GM19099 (cell line): ENCODE measurements around the gene KDELR3.

Source experiments
- POLR2A ChIP-seq: IDR thresholded peaks from 3 replicates; pipeline ENCODE4 v1.6.1; 2011; ENCODE audit warnings: low read depth; ENCODE audit not compliant: insufficient read length; ENCODE audit errors: extremely low read depth

KDELR3 gene

GRCh38 chr22:38481871-38482332, 14.0 kb downstream of the KDELR3 start:
- no peak for TF ChIP-seq POLR2A

DNA sequence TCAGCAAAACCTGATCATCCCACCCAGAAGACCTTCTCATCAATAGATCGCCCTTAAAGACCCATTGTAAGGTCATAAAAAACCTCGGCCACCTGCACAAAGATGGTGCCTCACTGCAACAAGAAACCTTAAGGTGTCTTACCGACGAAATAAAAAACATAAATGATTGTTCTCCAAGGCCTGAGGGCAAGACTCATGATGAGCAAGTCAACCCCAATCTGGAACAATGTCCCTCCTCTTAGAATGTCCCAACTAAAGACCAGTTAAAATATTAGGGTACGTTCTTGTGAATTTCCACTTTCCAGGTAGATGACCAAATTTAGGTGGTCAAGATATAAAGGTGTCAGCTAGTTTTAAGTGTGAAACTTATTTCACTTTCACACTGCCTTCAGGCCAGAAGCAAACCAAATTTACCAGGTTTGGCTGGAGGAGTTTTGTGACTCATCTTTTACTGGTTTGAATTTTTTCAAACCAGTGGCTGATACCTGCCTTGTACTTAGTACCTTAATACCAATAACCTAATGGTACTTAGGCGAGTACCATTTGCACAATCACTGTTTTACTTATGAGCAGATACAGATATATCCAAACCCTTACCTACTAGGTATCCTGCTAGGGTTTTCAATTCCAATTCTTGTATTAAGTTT, 14.9 kb downstream of the KDELR3 start:
- TF ChIP-seq POLR2A: no peak

- no peak for TF ChIP-seq POLR2A
These were observed 16.3 kb downstream of the KDELR3 start for GRCh38 chr22:38484244-38484643.

- no peak for TF ChIP-seq POLR2A
These were observed 17.9 kb downstream of the KDELR3 start for GRCh38 chr22:38485783-38486182.

DNA sequence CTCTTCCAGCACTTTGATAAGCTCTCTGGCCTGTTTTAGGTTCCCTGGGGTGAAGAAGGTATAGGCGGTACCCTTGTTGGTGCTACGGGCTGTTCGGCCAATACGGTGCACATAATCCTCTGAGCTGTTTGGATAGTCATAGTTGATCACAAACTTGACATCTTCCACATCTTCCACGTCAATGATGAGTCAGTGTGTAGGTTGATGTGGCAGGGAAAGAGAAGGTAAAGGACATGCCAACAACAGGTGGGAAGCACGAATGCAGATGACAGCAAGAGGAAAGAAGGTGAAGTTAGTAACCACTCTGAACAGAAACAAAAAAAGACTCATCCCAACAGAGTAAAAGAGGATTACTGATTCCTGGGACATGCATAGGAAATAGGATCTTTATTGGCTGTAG, 20.1 kb downstream of the KDELR3 start:
- no peak for TF ChIP-seq POLR2A

DNA sequence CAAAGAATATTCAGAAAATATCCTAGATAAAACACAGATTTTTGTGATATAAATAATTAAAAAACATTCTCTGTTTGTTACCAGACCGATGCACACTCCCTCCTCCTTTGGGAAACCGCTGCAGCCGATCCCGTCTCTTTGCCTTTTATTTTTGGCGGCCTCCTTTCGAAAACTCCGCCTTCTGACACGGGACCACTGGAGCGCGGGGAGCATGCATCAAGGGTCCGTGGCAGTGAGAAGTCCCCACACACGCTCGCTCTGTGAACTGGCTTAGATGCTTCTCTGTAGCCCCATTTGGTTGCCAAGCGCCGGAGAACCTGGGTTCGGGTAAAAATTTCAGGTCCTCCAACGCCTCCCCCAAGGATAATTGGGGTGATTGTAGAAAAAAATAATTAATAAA, 21.2 kb downstream of the KDELR3 start:
- TF ChIP-seq POLR2A: peak; percentile 5

DNA sequence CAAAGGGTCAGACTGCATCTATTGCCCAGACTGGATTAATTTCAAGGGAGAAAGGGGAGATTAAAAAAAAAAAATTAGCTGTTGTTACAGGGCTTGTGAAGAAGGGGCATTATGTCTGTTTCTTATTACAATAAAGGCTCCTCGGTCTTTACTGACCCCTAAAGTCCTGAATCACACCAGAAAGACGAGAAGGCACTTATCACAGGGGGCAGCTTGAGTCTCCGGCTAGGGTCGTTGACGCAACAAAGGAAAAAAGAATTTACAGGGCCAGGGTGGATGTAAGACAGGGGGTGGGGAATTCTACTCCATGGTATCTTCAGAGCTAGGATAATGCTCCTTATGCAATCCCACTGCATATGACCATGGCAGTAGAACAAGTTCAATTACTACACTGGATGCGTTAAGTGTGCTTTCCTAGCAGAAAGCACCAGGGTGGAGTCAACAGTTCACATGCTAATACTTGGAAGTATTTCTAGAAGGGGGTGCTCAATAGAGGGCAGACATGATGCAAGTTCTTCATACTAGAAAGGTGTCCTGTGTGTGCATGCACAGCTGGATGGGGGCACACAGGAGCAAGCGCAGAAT, 21.8 kb downstream of the KDELR3 start:
- TF ChIP-seq POLR2A: no peak

DNA sequence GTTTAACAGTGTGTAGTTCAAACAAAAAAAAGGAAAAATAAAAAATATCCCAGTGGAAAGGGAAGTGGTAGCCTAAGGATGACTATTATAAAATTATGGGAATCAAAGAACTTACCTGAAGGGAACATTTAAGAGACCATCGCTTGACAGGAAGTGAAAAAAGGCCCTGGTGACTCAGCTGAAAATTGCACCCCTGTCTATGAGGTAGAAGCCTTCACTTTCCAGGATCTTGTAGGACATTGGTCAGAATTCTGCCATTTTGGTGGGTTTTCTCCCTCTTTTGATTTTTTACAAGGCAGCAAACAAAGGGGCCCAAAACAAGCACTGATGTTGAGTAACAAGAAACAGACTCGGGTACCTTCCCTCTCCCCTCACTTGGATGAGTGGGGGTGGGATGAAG, 22.6 kb downstream of the KDELR3 start:
- TF ChIP-seq POLR2A: no peak

DNA sequence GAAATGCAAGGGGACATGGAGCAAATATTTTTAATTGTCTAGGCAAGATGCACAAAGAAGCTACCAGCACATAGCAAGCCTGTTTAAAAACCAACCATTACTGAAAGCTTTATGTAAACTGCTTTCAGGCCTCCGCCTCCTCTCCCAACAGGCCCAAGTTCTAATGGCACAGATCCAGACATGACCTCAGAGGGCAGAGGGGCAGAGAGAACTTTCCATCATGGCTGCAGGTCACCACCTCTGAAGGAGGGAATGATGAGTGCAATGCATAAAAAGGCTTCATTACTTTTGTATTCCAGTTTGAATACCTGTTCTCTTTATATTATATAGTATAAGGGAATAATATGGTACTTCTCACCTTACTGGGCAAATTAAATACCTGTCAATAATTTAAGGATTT, 23.0 kb downstream of the KDELR3 start:
- TF ChIP-seq POLR2A: no peak

DNA sequence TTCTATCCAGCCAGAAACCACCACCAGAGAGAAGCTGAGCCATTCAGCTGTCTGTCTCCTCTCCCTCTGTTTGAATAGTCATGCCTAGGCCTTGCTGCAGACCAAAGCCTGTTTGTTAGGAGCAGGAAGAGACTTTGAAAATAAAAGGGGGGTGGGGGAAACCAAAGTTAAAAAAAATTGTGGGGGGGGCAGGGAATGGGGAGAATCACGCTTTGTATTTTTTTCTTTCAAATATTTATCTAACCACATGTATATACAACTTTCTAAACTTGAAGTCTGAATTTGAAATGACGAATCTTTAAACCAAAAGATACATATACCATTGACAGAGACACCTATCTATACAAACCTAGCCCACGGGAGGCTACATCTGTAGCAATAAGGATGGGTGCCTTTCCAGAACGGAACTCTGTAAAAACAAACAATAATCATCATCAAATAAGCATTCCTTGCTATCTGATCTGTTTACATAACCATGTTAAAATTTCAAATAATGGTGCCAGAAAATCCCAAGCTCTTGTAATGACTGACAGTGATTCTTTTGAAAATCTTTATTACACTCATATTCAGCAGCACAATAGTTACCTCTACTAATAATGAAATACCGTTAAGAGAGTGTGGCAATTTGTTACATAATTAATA, 23.9 kb downstream of the KDELR3 start:
- no peak for TF ChIP-seq POLR2A

- no peak for TF ChIP-seq POLR2A
These were observed 26.6 kb downstream of the KDELR3 start for GRCh38 chr22:38494498-38494897.

DNA sequence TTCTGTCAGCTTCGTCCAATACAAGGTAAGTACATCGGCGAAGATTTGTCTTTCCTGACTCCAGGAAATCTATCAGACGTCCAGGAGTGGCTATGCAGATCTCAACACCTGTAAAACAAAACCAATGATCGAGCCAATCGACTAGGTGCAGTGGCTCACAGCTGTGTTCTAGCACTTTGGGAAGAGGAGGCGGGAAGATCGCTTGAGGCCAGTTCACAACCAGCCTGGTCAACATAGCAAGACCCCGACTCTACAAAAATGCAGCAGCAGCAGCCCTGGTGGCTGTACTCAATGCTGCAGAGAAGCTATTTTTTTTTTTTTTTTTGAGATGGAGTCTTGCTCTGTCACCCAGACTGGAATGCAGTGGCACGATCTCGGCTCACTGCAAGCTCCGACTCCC, 27.0 kb downstream of the KDELR3 start:
- no peak for TF ChIP-seq POLR2A

DNA sequence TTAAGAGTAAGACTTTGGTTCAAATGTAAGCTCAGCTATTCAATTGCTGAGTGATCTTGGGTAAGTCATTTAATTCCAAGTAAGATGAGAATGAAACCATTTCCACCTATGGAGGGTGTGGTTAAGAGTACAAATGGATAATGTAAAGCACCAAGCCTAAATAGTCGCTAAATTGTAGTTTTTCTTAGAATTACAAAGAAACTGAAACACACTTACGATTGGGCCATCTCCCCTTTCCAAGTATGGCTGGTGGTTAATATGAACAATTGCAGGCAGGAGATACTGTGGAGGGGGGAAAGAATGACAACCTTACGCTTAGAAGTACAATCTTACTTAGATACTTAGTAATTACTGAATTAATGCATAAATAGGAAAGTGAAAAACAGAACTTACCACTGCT, 30.0 kb downstream of the KDELR3 start:
- no peak for TF ChIP-seq POLR2A

- TF ChIP-seq POLR2A: no peak
These were observed 34.1 kb downstream of the KDELR3 start for GRCh38 chr22:38501797-38502672.

DNA sequence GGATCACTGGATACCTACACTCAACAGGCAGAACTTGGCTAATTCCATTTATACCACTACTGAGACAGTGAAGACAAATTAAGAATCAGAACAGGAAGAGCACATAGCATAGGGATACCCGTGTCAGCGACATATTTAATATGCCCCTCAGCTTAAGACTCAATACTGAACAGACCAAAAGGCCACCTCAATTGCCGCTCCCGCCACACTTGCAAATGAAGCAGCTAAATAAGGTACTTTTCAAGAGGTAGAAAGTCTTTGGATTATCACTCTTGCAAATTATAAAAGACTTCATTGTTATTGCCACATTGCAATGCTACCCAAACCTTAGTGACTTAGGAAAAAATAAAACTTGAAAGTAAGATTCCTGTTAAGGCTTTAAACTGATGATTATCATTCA, 35.1 kb downstream of the KDELR3 start:
- no peak for TF ChIP-seq POLR2A
